HG03159 (cell line): ENCODE results near the gene SRP14.
"Not testable (repeated sequence)": the region's sequence is repeated elsewhere in the genome, so short reads cannot be mapped to it uniquely, and the experiment has no call there.

ENCODE experiments used
- ATAC-seq: cut with Tn5 transposase; IDR thresholded peaks from one replicate; pipeline ENCODE4 v1.9.1; 2021; ENCODE audit warnings: mild to moderate bottlenecking, moderate library complexity; ENCODE audit not compliant: unreplicated experiment

Gene SRP14

GRCh38 chr15:40052604-40053003 is 13.6 kb upstream of the SRP14 start:
- ATAC-seq = no peak

- no peak for ATAC-seq
These were observed 12.8 kb upstream of the SRP14 start for GRCh38 chr15:40051616-40052415.

- ATAC-seq = no peak
These were observed 11.9 kb upstream of the SRP14 start for GRCh38 chr15:40050788-40051470.

- ATAC-seq = no peak
These were observed 10.0 kb upstream of the SRP14 start for GRCh38 chr15:40048926-40049475.

- no peak for ATAC-seq
These were observed 9.3 kb upstream of the SRP14 start for GRCh38 chr15:40048211-40048792.

GRCh38 chr15:40047415-40048210 is 8.6 kb upstream of the SRP14 start:
- ATAC-seq = peak; percentile 53

- no peak for ATAC-seq
These were observed 7.9 kb upstream of the SRP14 start for GRCh38 chr15:40046721-40047414.

GRCh38 chr15:40045572-40046217 is 6.7 kb upstream of the SRP14 start:
- peak; percentile 20 for ATAC-seq

GRCh38 chr15:40044717-40045571 is 6.0 kb upstream of the SRP14 start:
- ATAC-seq = peak; percentile 70

- no peak for ATAC-seq
These were observed 5.1 kb upstream of the SRP14 start for GRCh38 chr15:40043927-40044716.

GRCh38 chr15:40042791-40043320 is 3.9 kb upstream of the SRP14 start:
- no peak for ATAC-seq

GRCh38 chr15:40040770-40041169 is 1.8 kb upstream of the SRP14 start:
- ATAC-seq = no peak

GRCh38 chr15:40040293-40040635 is 1.3 kb upstream of the SRP14 start:
- ATAC-seq = no peak

- ATAC-seq = no peak
These were observed 725 bp downstream of the SRP14 start for GRCh38 chr15:40038275-40038637.

GRCh38 chr15:40037721-40038120 is 1.3 kb downstream of the SRP14 start:
- no peak for ATAC-seq

- not testable (repeated sequence) for ATAC-seq
These were observed 3.8 kb downstream of the SRP14 start for GRCh38 chr15:40035182-40035581.

- no peak for ATAC-seq
These were observed 4.6 kb downstream of the SRP14 start for GRCh38 chr15:40034186-40034946.
